ENCODE data around the gene GOSR1. TPM values are rescaled to one million over a fixed set of nuclear protein-coding genes. Genes with fewer than 3 reads are reported as not detected.
"Not testable (repeated sequence)": the region's sequence is repeated elsewhere in the genome, so short reads cannot be mapped to it uniquely, and the experiment has no call there.

Gene GOSR1
- total RNA-seq, 1 donor from 2014 or later = 59.9 TPM

- no peaks in the 10 kb centered on the region for H3K36me3 Mint-ChIP-seq (ENCODE audit: low read depth)
- TF ChIP-seq, protein P1, sequence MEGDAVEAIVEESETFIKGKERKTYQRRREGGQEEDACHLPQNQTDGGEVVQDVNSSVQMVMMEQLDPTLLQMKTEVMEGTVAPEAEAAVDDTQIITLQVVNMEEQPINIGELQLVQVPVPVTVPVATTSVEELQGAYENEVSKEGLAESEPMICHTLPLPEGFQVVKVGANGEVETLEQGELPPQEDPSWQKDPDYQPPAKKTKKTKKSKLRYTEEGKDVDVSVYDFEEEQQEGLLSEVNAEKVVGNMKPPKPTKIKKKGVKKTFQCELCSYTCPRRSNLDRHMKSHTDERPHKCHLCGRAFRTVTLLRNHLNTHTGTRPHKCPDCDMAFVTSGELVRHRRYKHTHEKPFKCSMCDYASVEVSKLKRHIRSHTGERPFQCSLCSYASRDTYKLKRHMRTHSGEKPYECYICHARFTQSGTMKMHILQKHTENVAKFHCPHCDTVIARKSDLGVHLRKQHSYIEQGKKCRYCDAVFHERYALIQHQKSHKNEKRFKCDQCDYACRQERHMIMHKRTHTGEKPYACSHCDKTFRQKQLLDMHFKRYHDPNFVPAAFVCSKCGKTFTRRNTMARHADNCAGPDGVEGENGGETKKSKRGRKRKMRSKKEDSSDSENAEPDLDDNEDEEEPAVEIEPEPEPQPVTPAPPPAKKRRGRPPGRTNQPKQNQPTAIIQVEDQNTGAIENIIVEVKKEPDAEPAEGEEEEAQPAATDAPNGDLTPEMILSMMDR (IDR thresholded peaks at IDR 0.05) = no peak
- no peak overlapping the region for H3K4me3 Mint-ChIP-seq
- ChIA-PET CTCF (no interaction called here), POLR2A (no interaction called here)
- H3K27me3 Mint-ChIP-seq = no peaks in the 10 kb centered on the region
- H3K9me3 Mint-ChIP-seq = no peaks in the 10 kb centered on the region
- peaks cover 2% of the 10 kb centered on the region for H3K4me1 Mint-ChIP-seq
- intact Hi-C loops (cut with micrococcal nuclease) = no loop called here
- no peak for DNase-seq
- H3K27ac Mint-ChIP-seq = no peak overlapping the region
- ATAC-seq (ENCODE audit: low read depth) = no peak
Measured at GRCh38 chr17:30530346-30531025, 53.3 kb downstream of the GOSR1 start.

DNA sequence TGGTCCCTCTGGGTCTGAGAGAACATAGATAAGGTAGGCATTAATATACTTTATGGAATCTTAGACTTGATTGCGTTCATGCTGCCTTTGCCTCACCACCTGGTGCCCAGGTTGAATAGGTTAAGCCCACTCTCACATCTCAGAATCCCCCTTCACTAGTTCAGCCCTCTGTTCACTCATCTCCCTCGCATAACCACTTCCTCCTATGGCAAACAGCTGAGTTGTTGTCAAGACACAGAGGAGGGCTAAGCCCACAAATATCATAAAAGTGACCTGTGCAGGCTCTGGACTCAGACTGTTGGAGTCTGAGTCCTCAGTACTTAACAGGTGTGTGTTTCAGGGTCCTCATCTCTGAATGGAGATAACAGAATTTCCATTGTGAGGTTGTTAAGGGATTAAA is 55.7 kb downstream of the GOSR1 start:
- ATAC-seq (ENCODE audit: low read depth) (no peak), DNase-seq (no peak)
- Mint-ChIP-seq H3K27me3 (no peaks in the 10 kb centered on the region), H3K9me3 (no peaks in the 10 kb centered on the region), H3K4me1 (peaks cover 2% of the 10 kb centered on the region), H3K27ac (no peak overlapping the region), H3K4me3 (no peak overlapping the region), H3K36me3 (ENCODE audit: low read depth) (no peaks in the 10 kb centered on the region)
- ChIA-PET CTCF (no interaction called here), POLR2A (no interaction called here)
- intact Hi-C loops (cut with micrococcal nuclease) = no loop called here
- TF ChIP-seq, protein P1 (IDR thresholded peaks at IDR 0.05) = no peak

GRCh38 chr17:30534298-30534697 is 57.1 kb downstream of the GOSR1 start:
- Mint-ChIP-seq H3K27ac (no peak overlapping the region), H3K4me1 (peaks cover 2% of the 10 kb centered on the region), H3K27me3 (no peaks in the 10 kb centered on the region), H3K36me3 (ENCODE audit: low read depth) (no peaks in the 10 kb centered on the region), H3K4me3 (no peak overlapping the region), H3K9me3 (no peaks in the 10 kb centered on the region)
- CTCF ChIA-PET = no interaction called here
- no peak for ATAC-seq (ENCODE audit: low read depth)
- intact Hi-C loops (cut with micrococcal nuclease) = no loop called here
- no peak for DNase-seq
- TF ChIP-seq, protein P1 (IDR thresholded peaks at IDR 0.05) = no peak
- POLR2A ChIA-PET = no interaction called here

DNA sequence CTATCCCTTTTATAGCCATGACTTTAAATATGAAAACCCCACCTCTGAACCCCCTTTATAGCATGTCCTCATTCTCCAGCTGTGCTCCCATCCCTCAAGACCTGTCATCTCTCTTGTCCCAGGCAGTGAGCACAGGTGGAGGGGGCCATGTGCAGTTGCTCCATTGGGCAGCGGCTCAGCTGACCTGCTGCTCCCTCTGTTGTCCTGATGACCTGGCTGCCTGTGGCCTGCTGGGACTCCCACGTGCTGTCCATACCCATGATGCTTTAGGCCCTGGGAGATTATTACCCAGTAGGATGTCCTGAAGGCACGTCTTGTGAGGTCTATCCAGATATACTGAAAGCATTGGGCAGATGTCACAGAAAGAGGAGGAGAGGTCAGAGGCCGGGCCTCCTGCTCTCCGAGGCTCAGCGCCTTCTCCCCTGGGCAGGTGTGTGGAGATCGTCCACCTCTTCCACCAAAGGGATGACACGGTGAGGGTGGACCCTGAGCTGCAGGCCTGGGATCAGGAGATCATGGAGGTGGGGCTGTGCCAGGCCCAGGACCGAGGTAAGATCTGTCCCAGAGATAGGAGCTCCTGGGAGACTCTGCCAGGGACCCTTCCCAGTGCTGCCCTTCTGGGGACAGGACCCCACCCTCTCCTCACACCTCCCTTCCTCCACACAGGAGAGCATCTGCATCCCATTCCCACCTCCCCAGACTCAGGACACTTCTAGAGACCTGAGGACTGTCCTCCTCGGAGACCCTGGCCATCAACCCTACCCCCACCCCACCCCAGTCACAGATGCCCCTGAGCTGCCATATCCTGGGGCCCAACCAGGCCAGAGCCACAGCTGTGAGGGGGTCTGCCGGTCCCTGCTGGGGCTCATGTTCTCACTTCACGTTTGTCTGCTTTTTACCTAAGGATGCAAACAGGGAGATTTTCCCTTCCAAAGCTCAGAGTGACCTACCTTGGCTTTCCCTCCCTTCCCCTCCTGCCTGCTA is 58.0 kb downstream of the GOSR1 start:
- ChIA-PET CTCF (no interaction called here), POLR2A (interaction anchor here (0.7 kb wide), 2 partner anchors 260 to 282 kb away, joined by 3 to 5 read pairs; no protein-coding TSS in a partner anchor)
- no peak for ATAC-seq (ENCODE audit: low read depth)

DNA sequence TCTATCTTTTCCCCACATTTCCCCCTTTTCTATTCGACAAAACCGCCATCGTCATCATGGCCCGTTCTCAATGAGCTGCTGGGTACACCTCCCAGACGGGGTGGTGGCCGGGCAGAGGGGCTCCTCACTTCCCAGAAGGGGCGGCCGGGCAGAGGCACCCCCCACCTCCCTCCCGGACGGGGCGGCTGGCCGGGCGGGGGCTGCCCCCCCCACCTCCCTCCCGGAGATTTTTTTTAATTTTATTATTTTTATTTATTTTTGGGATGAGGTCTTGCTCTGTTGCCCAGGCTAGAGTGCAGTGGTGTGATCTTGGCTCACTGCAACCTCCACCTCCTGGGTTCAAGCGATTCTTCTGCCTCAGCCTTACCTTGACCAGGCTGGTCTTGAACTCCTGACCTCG is 59.6 kb downstream of the GOSR1 start:
- POLR2A ChIA-PET; H3K4me1 Mint-ChIP-seq; ATAC-seq (ENCODE audit: low read depth); H3K36me3 Mint-ChIP-seq (ENCODE audit: low read depth); CTCF ChIA-PET; H3K9me3 Mint-ChIP-seq; H3K27ac Mint-ChIP-seq; H3K27me3 Mint-ChIP-seq; DNase-seq; H3K4me3 Mint-ChIP-seq; intact Hi-C loops (cut with micrococcal nuclease): not testable (repeated sequence)

More for the DNA sequence above, 58.0 kb downstream of the GOSR1 start:
- intact Hi-C loops (cut with micrococcal nuclease) = no loop called here
- Mint-ChIP-seq H3K27me3 (no peaks in the 10 kb centered on the region), H3K27ac (no peak overlapping the region), H3K4me3 (no peak overlapping the region), H3K36me3 (ENCODE audit: low read depth) (no peaks in the 10 kb centered on the region), H3K9me3 (no peaks in the 10 kb centered on the region), H3K4me1 (peaks cover 2% of the 10 kb centered on the region)
- TF ChIP-seq, protein P1 (IDR thresholded peaks at IDR 0.05) = no peak
- DNase-seq = no peak

- POLR2A ChIA-PET; H3K36me3 Mint-ChIP-seq (ENCODE audit: low read depth); H3K9me3 Mint-ChIP-seq; H3K27me3 Mint-ChIP-seq; ATAC-seq (ENCODE audit: low read depth); DNase-seq; H3K27ac Mint-ChIP-seq; H3K4me3 Mint-ChIP-seq; CTCF ChIA-PET; intact Hi-C loops (cut with micrococcal nuclease); H3K4me1 Mint-ChIP-seq: not testable (repeated sequence)
Measured at GRCh38 chr17:30537667-30538066, 60.5 kb downstream of the GOSR1 start.
